ENCODE data around the gene BSX.

Gene BSX
- 0 reads per million in 2 donors for total RNA-seq

GRCh38 chr11:122981388-122982264 is at the start of gene BSX:
TSS of gene BSX (minus strand) at chr11:122981834. CDS start at chr11:122981671, 163 bp downstream.
- DNase-seq, result peak; percentile 41

GRCh38 chr11:123030517-123030916 is 48.9 kb upstream of the BSX start:
- no peak for DNase-seq

- DNase-seq, result no peak
Measured at GRCh38 chr11:123020968-123021367, 39.3 kb upstream of the BSX start.

GRCh38 chr11:123018702-123019101 is 37.1 kb upstream of the BSX start:
- no peak for DNase-seq

- no peak for DNase-seq
Measured at GRCh38 chr11:123011510-123011909, 29.9 kb upstream of the BSX start.

GRCh38 chr11:123006860-123007542 is 25.4 kb upstream of the BSX start:
- DNase-seq, result no peak

GRCh38 chr11:123000721-123001120 is 19.1 kb upstream of the BSX start:
- no peak for DNase-seq

- DNase-seq, result no peak
Measured at GRCh38 chr11:122998727-122999366, 17.2 kb upstream of the BSX start.

GRCh38 chr11:122995526-122995925 is 13.9 kb upstream of the BSX start:
- no peak for DNase-seq

GRCh38 chr11:122984186-122985011 is 2.8 kb upstream of the BSX start:
- DNase-seq, result no peak

GRCh38 chr11:122983438-122984185 is 2.0 kb upstream of the BSX start:
- no peak for DNase-seq

- no peak for DNase-seq
Measured at GRCh38 chr11:122979815-122980595, 1.6 kb downstream of the BSX start.

- DNase-seq, result no peak
Measured at GRCh38 chr11:122979103-122979814, 2.4 kb downstream of the BSX start.

- no peak for DNase-seq
Measured at GRCh38 chr11:122978299-122978620, 3.4 kb downstream of the BSX start.

GRCh38 chr11:122977470-122978298 is 4.0 kb downstream of the BSX start:
- no peak for DNase-seq

GRCh38 chr11:122976734-122977469 is 4.7 kb downstream of the BSX start:
- no peak for DNase-seq

GRCh38 chr11:122976061-122976733 is 5.4 kb downstream of the BSX start:
- no peak for DNase-seq

- no peak for DNase-seq
Measured at GRCh38 chr11:122963961-122964360, 17.7 kb downstream of the BSX start.

Data from T-helper 9 cell (primary cell).